Mammary epithelial cell (primary cell): ENCODE measurements around the gene TMEM247.

Experiments
- EZH2 ChIP-seq: IDR thresholded peaks from 2 replicates; pipeline ENCODE4 v1.6.1; 2012; ENCODE audit warnings: low read length, inconsistent platforms, borderline replicate concordance
- TF ChIP-seq, protein P1 (sequence below), 2 donors: IDR thresholded peaks in 1 of 2; conservative IDR thresholded peaks in 1 of 2; 2 replicates each; pipeline ENCODE4 v1.5.1; 2011 to 2012; ENCODE audit warnings: inconsistent platforms in 2 of 2, low read length in 2 of 2, mild to moderate bottlenecking in 2 of 2, control low read depth in 1 of 2, low read depth in 1 of 2; ENCODE audit not compliant: insufficient read depth in 1 of 2; ENCODE audit errors: extremely low read depth in 1 of 2

DNA sequence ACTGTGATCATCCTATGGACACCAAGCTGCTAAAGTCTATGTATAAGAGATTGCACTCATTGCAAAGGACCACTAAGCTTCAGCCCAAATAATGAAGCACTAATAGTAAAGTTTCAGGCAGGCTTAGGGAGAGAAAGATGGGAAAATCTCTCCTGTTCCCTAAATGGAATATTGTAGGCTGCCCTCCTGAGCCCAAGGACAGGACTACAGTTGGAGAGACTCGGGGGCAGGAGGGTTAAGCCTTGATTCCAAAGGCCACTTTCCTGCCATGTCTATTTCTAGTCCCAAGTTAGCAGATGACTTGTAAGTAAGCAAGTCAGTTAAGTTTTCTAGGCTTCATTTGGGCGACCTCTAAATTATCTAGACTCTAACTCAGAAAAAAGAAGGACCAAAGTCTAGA, 9.0 kb downstream of the TMEM247 start:
- TF ChIP-seq, protein P1, sequence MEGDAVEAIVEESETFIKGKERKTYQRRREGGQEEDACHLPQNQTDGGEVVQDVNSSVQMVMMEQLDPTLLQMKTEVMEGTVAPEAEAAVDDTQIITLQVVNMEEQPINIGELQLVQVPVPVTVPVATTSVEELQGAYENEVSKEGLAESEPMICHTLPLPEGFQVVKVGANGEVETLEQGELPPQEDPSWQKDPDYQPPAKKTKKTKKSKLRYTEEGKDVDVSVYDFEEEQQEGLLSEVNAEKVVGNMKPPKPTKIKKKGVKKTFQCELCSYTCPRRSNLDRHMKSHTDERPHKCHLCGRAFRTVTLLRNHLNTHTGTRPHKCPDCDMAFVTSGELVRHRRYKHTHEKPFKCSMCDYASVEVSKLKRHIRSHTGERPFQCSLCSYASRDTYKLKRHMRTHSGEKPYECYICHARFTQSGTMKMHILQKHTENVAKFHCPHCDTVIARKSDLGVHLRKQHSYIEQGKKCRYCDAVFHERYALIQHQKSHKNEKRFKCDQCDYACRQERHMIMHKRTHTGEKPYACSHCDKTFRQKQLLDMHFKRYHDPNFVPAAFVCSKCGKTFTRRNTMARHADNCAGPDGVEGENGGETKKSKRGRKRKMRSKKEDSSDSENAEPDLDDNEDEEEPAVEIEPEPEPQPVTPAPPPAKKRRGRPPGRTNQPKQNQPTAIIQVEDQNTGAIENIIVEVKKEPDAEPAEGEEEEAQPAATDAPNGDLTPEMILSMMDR (conservative IDR thresholded peaks at IDR 0.05 in 1 of 2, IDR thresholded peaks at IDR 0.05 in 1 of 2; ENCODE audit: extremely low read depth in 1 of 2, insufficient read depth in 1 of 2, low read depth in 1 of 2, low read length in 2 of 2): no peak
- TF ChIP-seq EZH2: no peak
